Neural cell (in vitro differentiated cells): ENCODE measurements around the gene ADAMTS2. TPM values are rescaled to one million over a fixed set of nuclear protein-coding genes. Genes with fewer than 3 reads are reported as not detected.

Experiments
- H2AFZ ChIP-seq: fragments of 200-600, 300-800 bp; sonication (generic), shearing (Covaris generic); 2 replicates; pipeline ENCODE4 v1.6.0; 2014; ENCODE audit warnings: low read depth, mild to moderate bottlenecking, antibody characterized with exemption, low read length, moderate library complexity
- H3F3A ChIP-seq: fragments of 200-600 bp; shearing (Covaris generic); 2 replicates; pipeline ENCODE4 v1.6.1; 2016; ENCODE audit warnings: mild to moderate bottlenecking, moderate library complexity, mixed read lengths, antibody characterized with exemption, low read length; ENCODE audit not compliant: insufficient read depth, poor library complexity, severe bottlenecking
- H3K27ac ChIP-seq: fragments of 200-600, 300-800 bp; sonication (generic), shearing (Covaris generic); 2 replicates; pipeline ENCODE4 v1.5.1; 2014; ENCODE audit warnings: mild to moderate bottlenecking, low read length, moderate library complexity
- H3K27me3 ChIP-seq: fragments of 300-800, 200-600 bp; sonication (generic), shearing (Covaris generic); 2 replicates; pipeline ENCODE4 v1.6.0; 2014; ENCODE audit warnings: mild to moderate bottlenecking, low read depth, low read length, moderate library complexity; ENCODE audit not compliant: insufficient read depth
- H3K36me3 ChIP-seq: fragments of 300-800, 200-600 bp; sonication (generic), shearing (Covaris generic); 2 replicates; pipeline ENCODE4 v1.5.1; 2014; ENCODE audit warnings: mild to moderate bottlenecking, antibody characterized with exemption, low read length, moderate library complexity; ENCODE audit not compliant: insufficient read depth
- H3K4me2 ChIP-seq: fragments of 300-800, 200-600 bp; sonication (generic), shearing (Covaris generic); 2 replicates; pipeline ENCODE4 v1.6.0; 2014; ENCODE audit warnings: mild to moderate bottlenecking, low read length
- H3K4me3 ChIP-seq: fragments of 300-800, 200-600 bp; sonication (generic), shearing (Covaris generic); 2 replicates; pipeline ENCODE4 v1.5.1; 2014; ENCODE audit warnings: mild to moderate bottlenecking, low read length, moderate library complexity
- H3K79me2 ChIP-seq: fragments of 200-600 bp; shearing (Covaris generic); replicated peaks from 2 replicates; pipeline ENCODE4 v1.6.0; 2014; ENCODE audit warnings: mild to moderate bottlenecking, low read length, moderate library complexity; ENCODE audit not compliant: insufficient read depth
- H3K9ac ChIP-seq: fragments of 300-800, 200-600 bp; sonication (generic), shearing (Covaris generic); 2 replicates; pipeline ENCODE4 v1.6.1; 2016; ENCODE audit warnings: mild to moderate bottlenecking, low read length, mixed read lengths
- H3K9me2 ChIP-seq: fragments of 200-600 bp; shearing (Covaris generic); 2 replicates; pipeline ENCODE4 v1.6.1; 2016; ENCODE audit warnings: mild to moderate bottlenecking, low read length, mixed read lengths; ENCODE audit not compliant: insufficient read depth
- H3K9me3 ChIP-seq: fragments of 200-600, 300-800 bp; sonication (generic), shearing (Covaris generic); 2 replicates; pipeline ENCODE4 v1.6.1; 2016; ENCODE audit warnings: mild to moderate bottlenecking, mixed run types, low read length, moderate library complexity, mixed read lengths
- H4K20me1 ChIP-seq: fragments of 200-600 bp; shearing (Covaris generic); 2 replicates; pipeline ENCODE4 v1.6.1; 2016; ENCODE audit warnings: mild to moderate bottlenecking, mixed run types; ENCODE audit not compliant: insufficient read depth
- CTCF ChIP-seq: fragments of 450-650 bp; IDR thresholded peaks from 2 replicates; pipeline ENCODE4 v1.5.1; 2014; ENCODE audit warnings: antibody characterized with exemption, mild to moderate bottlenecking, moderate library complexity; ENCODE audit not compliant: poor library complexity, severe bottlenecking
- EP300 ChIP-seq: fragments of 450-650 bp; conservative IDR thresholded peaks from 2 replicates; pipeline ENCODE4 v1.6.1; 2014; ENCODE audit warnings: antibody characterized with exemption, mild to moderate bottlenecking, moderate library complexity; ENCODE audit not compliant: poor library complexity, severe bottlenecking
- EZH2 ChIP-seq: fragments of 200-600, 300-800 bp; shearing (Covaris generic), sonication (generic); IDR thresholded peaks from 2 replicates; pipeline ENCODE4 v1.6.1; 2014; ENCODE audit warnings: antibody characterized with exemption, low read length, borderline replicate concordance, mild to moderate bottlenecking; ENCODE audit not compliant: insufficient read depth, poor library complexity, severe bottlenecking
- MXI1 ChIP-seq: fragments of 450-650 bp; conservative IDR thresholded peaks from 2 replicates; pipeline ENCODE4 v1.6.1; 2014; ENCODE audit warnings: antibody characterized with exemption, mild to moderate bottlenecking; ENCODE audit not compliant: poor library complexity, severe bottlenecking
- POLR2AphosphoS5 ChIP-seq: IDR thresholded peaks from 2 replicates; pipeline ENCODE4 v1.6.1; 2012
- RAD21 ChIP-seq: fragments of 450-650 bp; conservative IDR thresholded peaks from 2 replicates; pipeline ENCODE4 v1.6.1; 2014; ENCODE audit warnings: antibody characterized with exemption, mild to moderate bottlenecking, moderate library complexity
- REST ChIP-seq: IDR thresholded peaks from 2 replicates; pipeline ENCODE4 v1.6.1; 2012; ENCODE audit warnings: borderline replicate concordance
- SMC3 ChIP-seq: fragments of 450-650 bp; conservative IDR thresholded peaks from 2 replicates; pipeline ENCODE4 v1.6.1; 2014; ENCODE audit warnings: antibody characterized with exemption, mild to moderate bottlenecking, moderate library complexity; ENCODE audit not compliant: poor library complexity
- TAF1 ChIP-seq: IDR thresholded peaks from 2 replicates; pipeline ENCODE4 v1.6.1; 2012; ENCODE audit warnings: low read depth
- polyA plus RNA-seq: library from polyadenylated mRNA; depleted of rRNA; stranded (reverse); fragments of >200 nt; gene quantifications from 2 replicates; pipeline ENCODE4 v1.2.3, GENCODE V29; 2014

The ADAMTS2 gene
- polyA plus RNA-seq, 1 donor from 2014 or later = 0.61 TPM

GRCh38 chr5:179207920-179208705, 137.1 kb downstream of the ADAMTS2 start:
- Histone ChIP-seq H3K4me2 (no peak overlapping the region), H3K9me2 (no peaks in the 10 kb centered on the region), H3K36me3 (no peaks in the 10 kb centered on the region), H3K9ac (no peak overlapping the region), H3K79me2 (no peaks in the 10 kb centered on the region), H3K4me3 (no peak overlapping the region), H2AFZ (no peak overlapping the region), H3F3A (no peaks in the 10 kb centered on the region), H3K9me3 (no peaks in the 10 kb centered on the region), H3K27me3 (no peaks in the 10 kb centered on the region), H4K20me1 (no peaks in the 10 kb centered on the region), H3K27ac (no peak overlapping the region)
- TF ChIP-seq TAF1 = no peak
- no peak for TF ChIP-seq CTCF
- no peak for TF ChIP-seq RAD21
- TF ChIP-seq EP300 = no peak
- no peak for TF ChIP-seq SMC3
- TF ChIP-seq POLR2AphosphoS5 = no peak
- no peak for TF ChIP-seq EZH2
- no peak for TF ChIP-seq MXI1
- TF ChIP-seq REST = no peak

- H3K27ac ChIP-seq = no peak overlapping the region
- H4K20me1 ChIP-seq = no peaks in the 10 kb centered on the region
- no peak overlapping the region for H2AFZ ChIP-seq
- H3K9ac ChIP-seq = no peak overlapping the region
- H3K4me3 ChIP-seq = no peak overlapping the region
- H3K4me2 ChIP-seq = no peak overlapping the region
- H3K9me3 ChIP-seq = no peaks in the 10 kb centered on the region
- H3F3A ChIP-seq = no peaks in the 10 kb centered on the region
- no peaks in the 10 kb centered on the region for H3K79me2 ChIP-seq
- H3K27me3 ChIP-seq = no peaks in the 10 kb centered on the region
- TF ChIP-seq MXI1 (no peak), POLR2AphosphoS5 (no peak), SMC3 (no peak), REST (no peak), CTCF (no peak), TAF1 (no peak), RAD21 (no peak), EP300 (no peak), EZH2 (no peak)
- H3K9me2 ChIP-seq = no peaks in the 10 kb centered on the region
- H3K36me3 ChIP-seq = no peaks in the 10 kb centered on the region
Measured at GRCh38 chr5:179207470-179207869, 137.8 kb downstream of the ADAMTS2 start.
